GM12892 (cell line): ENCODE measurements around the gene OPRL1.

Experiments
- DNase-seq: peaks from one replicate; pipeline ENCODE4 v3.0.0; 2011; ENCODE audit not compliant: insufficient read length
- FAIRE-seq: peaks from 2 replicates; lab custom pipeline; 2011; peaks lifted over from hg19 to GRCh38; lab: Jason Lieb, UNC
- POLR2A ChIP-seq: IDR thresholded peaks from 2 replicates; pipeline ENCODE4 v1.6.1; 2011; ENCODE audit warnings: low read depth, low read length, control low read depth
- POLR2AphosphoS5 ChIP-seq: IDR thresholded peaks from 2 replicates; pipeline ENCODE4 v1.6.1; 2011; ENCODE audit warnings: low read depth, low read length, control low read depth
- TAF1 ChIP-seq: IDR thresholded peaks from 2 replicates; pipeline ENCODE4 v1.6.1; 2011; ENCODE audit warnings: low read depth, mild to moderate bottlenecking, control low read depth, low read length, borderline replicate concordance

The OPRL1 gene

GRCh38 chr20:64069614-64070243 lies 10.2 kb upstream of the OPRL1 start:
- FAIRE-seq, result peak; percentile 56
- DNase-seq, result peak; percentile 67
- TF ChIP-seq POLR2AphosphoS5 (no peak), TAF1 (no peak), POLR2A (no peak)

DNA sequence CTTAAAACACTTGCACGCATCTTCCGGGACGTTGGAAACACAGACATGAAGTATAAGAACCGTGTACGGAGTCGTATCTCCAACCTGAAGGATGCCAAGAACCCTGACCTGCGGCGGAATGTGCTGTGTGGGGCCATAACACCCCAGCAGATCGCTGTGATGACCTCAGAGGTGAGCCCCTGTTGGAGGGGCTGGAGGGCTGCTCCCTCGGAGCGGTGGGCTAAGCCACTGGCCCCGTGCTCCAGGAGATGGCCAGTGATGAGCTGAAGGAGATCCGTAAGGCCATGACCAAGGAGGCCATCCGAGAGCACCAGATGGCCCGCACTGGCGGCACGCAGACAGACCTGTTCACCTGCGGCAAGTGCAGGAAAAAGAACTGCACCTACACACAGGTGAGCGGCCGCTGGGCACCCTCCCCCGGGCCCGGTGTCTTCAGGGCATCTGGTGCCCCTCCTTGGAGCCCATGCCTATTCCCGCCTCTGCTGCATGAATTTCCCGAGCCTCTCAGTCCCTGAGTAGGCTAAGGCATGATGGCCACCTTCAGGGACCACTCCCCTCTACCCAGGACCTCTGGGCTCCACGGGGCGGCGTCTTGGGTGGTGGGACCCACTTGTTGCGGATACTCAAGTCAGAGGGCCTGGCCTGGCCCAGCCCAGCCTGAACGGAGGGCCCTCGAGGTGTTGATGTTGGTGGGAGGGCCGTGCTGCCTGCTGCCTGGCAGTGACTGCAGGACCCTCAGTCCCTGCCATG lies 9.5 kb upstream of the OPRL1 start:
- TF ChIP-seq POLR2A (no peak), TAF1 (no peak), POLR2AphosphoS5 (no peak)
- no peak for DNase-seq
- FAIRE-seq, result no peak

- TF ChIP-seq POLR2AphosphoS5 (peak; percentile 67), TAF1 (no peak), POLR2A (peak; percentile 38; the same call in 1 of the 2 replicates)
- no peak for DNase-seq
- no peak for FAIRE-seq
These were observed 8.2 kb upstream of the OPRL1 start for GRCh38 chr20:64071341-64072332.

GRCh38 chr20:64072498-64073063 lies 7.3 kb upstream of the OPRL1 start:
- FAIRE-seq, result no peak
- DNase-seq, result no peak

DNA sequence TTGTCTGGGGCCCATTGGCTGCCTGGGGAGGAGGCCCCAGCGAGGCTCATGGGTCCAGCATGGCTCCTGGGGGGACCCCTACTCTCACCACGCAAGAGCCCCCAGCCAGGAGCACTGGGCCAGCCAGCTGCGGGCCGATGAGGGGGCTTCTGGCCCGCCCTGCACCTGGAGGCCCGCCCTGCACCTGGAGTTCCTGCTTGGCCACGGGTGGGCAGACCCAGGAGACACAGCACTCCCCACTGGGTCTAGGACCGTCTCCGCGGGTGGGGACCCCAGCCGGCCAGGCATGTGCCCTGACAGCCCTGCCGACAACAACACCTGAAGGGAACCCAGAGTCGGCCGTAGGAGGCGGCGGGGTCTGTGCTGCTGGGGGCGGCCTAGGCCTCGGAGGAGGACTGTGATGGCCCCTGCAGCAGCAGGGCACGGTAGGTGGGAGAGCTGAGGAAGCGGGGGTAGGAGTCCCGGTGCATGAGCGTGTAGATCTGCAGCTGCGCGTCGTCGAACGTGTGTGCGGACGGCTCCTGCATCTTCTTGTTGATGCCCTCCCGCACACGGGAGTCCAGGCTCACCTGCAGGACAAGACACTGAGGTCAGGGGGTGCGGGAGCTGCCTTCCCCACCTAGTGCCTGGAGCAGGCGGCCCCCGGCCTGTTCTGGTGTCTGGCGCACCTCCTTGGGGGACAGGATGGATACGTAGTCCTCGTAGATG lies 6.3 kb upstream of the OPRL1 start:
- DNase-seq, result no peak

More at GRCh38 chr20:64072498-64073063, 7.3 kb upstream of the OPRL1 start:
- TF ChIP-seq POLR2AphosphoS5, result no peak
- no peak for TF ChIP-seq TAF1
- TF ChIP-seq POLR2A, result no peak

GRCh38 chr20:64074184-64074789 lies 5.6 kb upstream of the OPRL1 start:
- no peak for FAIRE-seq
- no peak for DNase-seq
- no peak for TF ChIP-seq POLR2A
- no peak for TF ChIP-seq TAF1
- no peak for TF ChIP-seq POLR2AphosphoS5

More for the DNA sequence above, 6.3 kb upstream of the OPRL1 start:
- TF ChIP-seq TAF1 (no peak), POLR2AphosphoS5 (no peak), POLR2A (no peak)
- no peak for FAIRE-seq

DNA sequence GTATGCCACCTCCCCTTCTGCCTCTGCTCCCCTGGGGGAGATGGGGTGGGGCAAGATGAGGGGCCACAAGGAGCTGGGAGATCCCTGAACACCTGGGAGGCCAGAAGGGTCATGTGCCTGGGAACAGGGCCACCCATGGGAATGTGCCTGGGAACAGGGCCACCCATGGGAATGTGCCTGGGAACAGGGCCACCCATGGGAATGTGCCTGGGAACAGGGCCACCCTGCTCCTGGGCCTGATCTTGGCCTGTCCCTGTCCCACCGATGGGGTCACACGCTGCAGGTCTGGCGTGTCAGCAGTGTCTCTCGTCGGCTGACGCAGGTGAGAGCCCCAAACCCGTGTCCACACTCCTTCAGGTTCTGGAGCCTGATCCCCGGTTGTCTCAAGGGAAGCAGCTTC lies 4.9 kb upstream of the OPRL1 start:
- FAIRE-seq, result no peak
- no peak for DNase-seq

GRCh38 chr20:64075556-64075955 lies 4.3 kb upstream of the OPRL1 start:
- FAIRE-seq (no peak), DNase-seq (no peak)
- TF ChIP-seq POLR2AphosphoS5 (no peak), TAF1 (no peak), POLR2A (no peak)

More for the DNA sequence above, 4.9 kb upstream of the OPRL1 start:
- TF ChIP-seq TAF1, result no peak
- TF ChIP-seq POLR2AphosphoS5, result no peak
- no peak for TF ChIP-seq POLR2A

GRCh38 chr20:64076061-64076997 lies 3.6 kb upstream of the OPRL1 start:
- FAIRE-seq (peak; percentile 70), DNase-seq (no peak)
- TF ChIP-seq POLR2AphosphoS5 (no peak), POLR2A (no peak; the same call in 1 of the 2 replicates), TAF1 (no peak)
